H1 (cell line): ENCODE data around the gene LENG9. TPM values are rescaled to one million over a fixed set of nuclear protein-coding genes. Genes with fewer than 3 reads are reported as not detected.
"Not testable (repeated sequence)": the region's sequence is repeated elsewhere in the genome, so short reads cannot be mapped to it uniquely, and the experiment has no call there.

Experiments
- CTCF ChIA-PET: fragments of 300-600 bp; sonication (Branson Sonifier 250); formaldehyde crosslinking; loops from one replicate; lab custom pipeline; 2021; ENCODE audit not compliant: partially characterized antibody; lab: Charles Lee
- POLR2A ChIA-PET: fragments of 300-600 bp; sonication (Branson Sonifier 250); formaldehyde crosslinking; loops from one replicate; lab custom pipeline; 2021; ENCODE audit warnings: inconsistent platforms; ENCODE audit not compliant: partially characterized antibody; lab: Charles Lee
- DNase-seq, 2 experiments: peaks; one replicate each; pipeline versions ENCODE4 v3.0.0 to v3.0.0-alpha.2; 2010 to 2022; ENCODE audit warnings: low spot score in 2 of 2, low read depth in 1 of 2, mixed read lengths in 1 of 2
- FAIRE-seq: peaks from 2 replicates; lab custom pipeline; 2011; peaks lifted over from hg19 to GRCh38; lab: Jason Lieb, UNC
- H2AFZ ChIP-seq: 2 replicates; pipeline ENCODE4 v1.8.1; 2012; ENCODE audit warnings: low read length, inconsistent platforms
- H2AK5ac ChIP-seq: 2 replicates; pipeline ENCODE4 v1.6.1; 2013; ENCODE audit warnings: low read depth, low read length
- H2BK120ac ChIP-seq: replicated peaks from 2 replicates; pipeline ENCODE3; 2013; ENCODE audit warnings: low read depth, low read length, inconsistent platforms
- H2BK12ac ChIP-seq: 2 replicates; pipeline ENCODE4 v1.6.1; 2013; ENCODE audit warnings: low read depth, low read length
- H2BK15ac ChIP-seq: 2 replicates; pipeline ENCODE4 v1.6.1; 2013; ENCODE audit warnings: low read length
- H2BK20ac ChIP-seq: 2 replicates; pipeline ENCODE4 v1.6.1; 2013; ENCODE audit warnings: low read length
- H2BK5ac ChIP-seq: 2 replicates; pipeline ENCODE4 v1.6.1; 2013; ENCODE audit warnings: low read depth, low read length
- H3K14ac ChIP-seq: 2 replicates; pipeline ENCODE4 v1.6.1; 2013; ENCODE audit warnings: inconsistent platforms; ENCODE audit not compliant: insufficient read length
- H3K18ac ChIP-seq: 2 replicates; pipeline ENCODE4 v1.6.1; 2013; ENCODE audit warnings: low read length; ENCODE audit errors: extremely low read depth
- H3K23ac ChIP-seq: 2 replicates; pipeline ENCODE4 v1.6.1; 2013; ENCODE audit warnings: inconsistent platforms; ENCODE audit not compliant: insufficient read length
- H3K23me2 ChIP-seq: 2 replicates; pipeline ENCODE4 v1.6.1; 2013; ENCODE audit warnings: low read depth, low read length
- H3K27ac ChIP-seq: 2 replicates; pipeline ENCODE4 v1.6.1; 2011; ENCODE audit warnings: low read depth, low read length, inconsistent platforms
- H3K27me3 ChIP-seq, 4 experiments: replicated peaks in 1 of 4; 1 replicate in 1 of 4; 2 replicates in 3 of 4; pipeline versions ENCODE4 v1.6.1 to v1.8.1; 2011 to 2013; ENCODE audit warnings: low read length in 3 of 4, mild to moderate bottlenecking in 3 of 4, inconsistent platforms in 2 of 4, mixed read lengths in 2 of 4, moderate library complexity in 1 of 4; ENCODE audit not compliant: control insufficient read depth in 3 of 4, insufficient read depth in 3 of 4; ENCODE audit errors: extremely low read depth in 1 of 4
- H3K36me3 ChIP-seq, 4 experiments: 2 replicates each; pipeline versions ENCODE4 v1.6.1 to v1.8.1; 2011 to 2013; ENCODE audit warnings: mild to moderate bottlenecking in 4 of 4, low read length in 3 of 4, moderate library complexity in 2 of 4, control low read depth in 1 of 4, inconsistent platforms in 1 of 4; ENCODE audit not compliant: insufficient read depth in 4 of 4, control insufficient read depth in 2 of 4
- H3K4ac ChIP-seq: replicated peaks from 2 replicates; pipeline ENCODE3; 2013; ENCODE audit warnings: low read length, low read depth, mixed read lengths, inconsistent platforms; ENCODE audit not compliant: insufficient read length
- H3K4me1 ChIP-seq, 4 experiments: replicated peaks in 1 of 4; 1 replicate in 1 of 4; 2 replicates in 3 of 4; pipeline versions ENCODE4 v1.6.1 to v1.8.1; 2011 to 2013; ENCODE audit warnings: low read length in 3 of 4, inconsistent platforms in 2 of 4, mixed read lengths in 1 of 4; ENCODE audit not compliant: insufficient read depth in 4 of 4, control insufficient read depth in 3 of 4
- H3K4me2 ChIP-seq, 2 experiments: 2 replicates each; pipeline versions ENCODE4 v1.6.1 to v1.8.1; 2011 to 2013; ENCODE audit warnings: low read depth in 2 of 2, low read length in 2 of 2, control low read depth in 1 of 2, inconsistent platforms in 1 of 2, mild to moderate bottlenecking in 1 of 2; ENCODE audit not compliant: insufficient read depth in 1 of 2
- H3K4me3 ChIP-seq, 4 experiments: fragments of 200-600, 300-600 bp in 1 of 4; sonication (generic), shearing (Covaris generic), sonication (Bioruptor Twin) in 1 of 4; 2 replicates each; pipeline versions ENCODE4 v1.5.1 to v1.8.1; 2011 to 2016; ENCODE audit warnings: low read length in 4 of 4, low read depth in 3 of 4, control low read depth in 2 of 4, inconsistent platforms in 2 of 4, mild to moderate bottlenecking in 2 of 4, mixed read lengths in 1 of 4, moderate library complexity in 1 of 4; ENCODE audit not compliant: insufficient read depth in 2 of 4; ENCODE audit errors: extremely low read depth in 1 of 4
- H3K56ac ChIP-seq: replicated peaks from 2 replicates; pipeline ENCODE3; 2013; ENCODE audit warnings: low read depth, mild to moderate bottlenecking, mixed read lengths, low read length, inconsistent platforms; ENCODE audit not compliant: insufficient read length
- H3K79me1 ChIP-seq: 2 replicates; pipeline ENCODE4 v1.6.1; 2013; ENCODE audit warnings: low read depth, low read length, control low read depth
- H3K79me2 ChIP-seq, 2 experiments: 2 replicates each; pipeline versions ENCODE4 v1.6.1 to v1.8.1; 2012 to 2013; ENCODE audit warnings: low read length in 2 of 2, mild to moderate bottlenecking in 2 of 2, inconsistent platforms in 1 of 2; ENCODE audit not compliant: insufficient read depth in 2 of 2, control insufficient read depth in 1 of 2
- H3K9ac ChIP-seq, 4 experiments: replicated peaks in 1 of 4; 1 replicate in 1 of 4; 2 replicates in 3 of 4; pipeline versions ENCODE4 v1.6.1 to v1.8.1; 2011 to 2013; ENCODE audit warnings: low read depth in 3 of 4, low read length in 3 of 4, control low read depth in 2 of 4, mild to moderate bottlenecking in 2 of 4, moderate library complexity in 2 of 4, inconsistent platforms in 1 of 4; ENCODE audit errors: extremely low read depth in 1 of 4
- H3K9me3 ChIP-seq, 2 experiments: 2 replicates each; pipeline versions ENCODE4 v1.6.1 to v1.8.1; 2012 to 2013; ENCODE audit warnings: mild to moderate bottlenecking in 2 of 2, moderate library complexity in 2 of 2, control low read depth in 1 of 2, inconsistent platforms in 1 of 2, low read depth in 1 of 2, low read length in 1 of 2, mixed read lengths in 1 of 2; ENCODE audit not compliant: insufficient read depth in 2 of 2
- H4K20me1 ChIP-seq, 2 experiments: replicated peaks in 1 of 2; 2 replicates each; pipeline versions ENCODE3 to v1.8.1; 2011 to 2013; ENCODE audit warnings: inconsistent platforms in 2 of 2, low read length in 2 of 2, mild to moderate bottlenecking in 1 of 2; ENCODE audit not compliant: insufficient read depth in 2 of 2, control insufficient read depth in 1 of 2
- H4K5ac ChIP-seq: 2 replicates; pipeline ENCODE4 v1.6.1; 2013; ENCODE audit warnings: low read length, low read depth, mixed read lengths, inconsistent platforms; ENCODE audit not compliant: insufficient read length
- H4K8ac ChIP-seq: 2 replicates; pipeline ENCODE4 v1.8.0; 2013; ENCODE audit warnings: mild to moderate bottlenecking, moderate library complexity, low read length, inconsistent platforms; ENCODE audit not compliant: insufficient read depth; ENCODE audit errors: extremely low read depth
- H4K91ac ChIP-seq: replicated peaks from 2 replicates; pipeline ENCODE3; 2013; ENCODE audit warnings: low read length, mixed read lengths, inconsistent platforms; ENCODE audit not compliant: insufficient read length
- WGBS, 2 experiments: shearing (Covaris generic) in 1 of 2; methylation state at CpG; one replicate each; pipeline versions ENCODE4 v1.1.6 to v1.1.7; 2013 to 2015; ENCODE audit warnings: low lambda C conversion rate in 2 of 2, mixed read lengths in 2 of 2, inconsistent platforms in 1 of 2, low coverage in 1 of 2, missing lambda C conversion rate in 1 of 2; ENCODE audit not compliant: insufficient replicate concordance in 2 of 2, insufficient coverage in 1 of 2, insufficient read length in 1 of 2; ENCODE audit errors: extremely low coverage in 1 of 2, missing lambda C conversion rate in 1 of 2; 5-methylcytosine and 5-hydroxymethylcytosine counted together
- polyA plus RNA-seq, 7 experiments: library from polyadenylated mRNA; depleted of rRNA in 3 of 7; stranded (reverse) in 5 of 7; unstranded in 2 of 7; fragments of >200 nt in 5 of 7; fragments of 200-250 nt in 2 of 7; gene quantifications; 1 replicate in 5 of 7; 2 replicates in 1 of 7; 4 replicates in 1 of 7; pipeline versions ENCODE4 v1.2.1 to v1.2.3, GENCODE V29; 2011 to 2013; ENCODE audit warnings: missing spikeins in 2 of 7, mixed read lengths in 2 of 7
- total RNA-seq: library from RNA; stranded (reverse); fragmentation: NEBNext Ultra II Directional; extraction: Animal tissue kit (Norgen Biotek cat#: 25700); gene quantifications from 2 replicates; pipeline ENCODE4 v1.2.1, GENCODE V29; 2021

LENG9 gene
- total and polyA plus RNA-seq, 2 of the 8 experiments (the other 6 are each of a cell fraction or from before 2014, with no cell fraction given) = 1.6 to 3.9 TPM

DNA sequence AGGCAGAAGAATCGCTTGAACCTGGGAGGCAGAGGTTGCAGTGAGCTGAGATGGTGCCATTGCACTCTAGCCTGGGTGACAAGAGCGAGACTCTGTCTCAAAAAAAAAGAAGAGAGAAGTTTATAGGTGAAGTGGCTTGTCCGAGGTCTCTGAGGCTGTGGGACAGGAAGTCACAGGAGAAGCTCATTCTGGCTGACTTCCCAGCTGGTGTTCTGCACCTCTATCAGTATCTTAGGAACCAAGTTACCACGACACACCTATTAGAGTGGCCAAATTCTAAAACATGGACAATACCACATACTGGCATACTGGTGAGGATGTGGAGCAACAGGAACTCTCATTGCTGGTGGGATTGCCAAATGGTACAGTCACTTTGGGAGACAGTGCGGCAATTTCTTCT lies 31.7 kb upstream of the LENG9 start:
- H3K4me1 ChIP-seq, H3K4me3 ChIP-seq, H4K20me1 ChIP-seq, H4K5ac ChIP-seq, H4K8ac ChIP-seq, H2BK12ac ChIP-seq, H2BK120ac ChIP-seq, H2BK20ac ChIP-seq, H2BK5ac ChIP-seq, H3K4ac ChIP-seq, H3K36me3 ChIP-seq, H3K27ac ChIP-seq, H3K4me2 ChIP-seq, H2AK5ac ChIP-seq, FAIRE-seq, POLR2A ChIA-PET, H3K9ac ChIP-seq, H3K23ac ChIP-seq, DNase-seq, H2BK15ac ChIP-seq, H3K56ac ChIP-seq, H4K91ac ChIP-seq, H3K27me3 ChIP-seq, H3K23me2 ChIP-seq, H3K14ac ChIP-seq, H3K79me1 ChIP-seq, H3K79me2 ChIP-seq, H2AFZ ChIP-seq, H3K18ac ChIP-seq: not testable (repeated sequence)
- peaks cover 32 to 76% of the 10 kb centered on the region in 2 experiments for H3K9me3 ChIP-seq
- 74% methylated on average over 5 of the region's 5 CpGs; no CpG with 5 or more reads in 1 of the 2 experiments for WGBS, 2 experiments
- CTCF ChIA-PET = interaction anchor here (0.5 to 1.7 kb wide), 3 partner anchors 14 to 387 kb away, joined by 3 to 5 read pairs (median 5); no protein-coding TSS in a partner anchor
